HUES64 (cell line): Measurements from ENCODE around the gene C4orf46. TPM values are rescaled to one million over a fixed set of nuclear protein-coding genes. Genes with fewer than 3 reads are reported as not detected.
"Not testable (repeated sequence)": the region's sequence is repeated elsewhere in the genome, so short reads cannot be mapped to it uniquely, and the experiment has no call there.

Source experiments
- H3K27ac ChIP-seq: 2 replicates; pipeline ENCODE4 v1.7.0; 2013; ENCODE audit warnings: low read depth, low read length, inconsistent platforms
- H3K27me3 ChIP-seq: 2 replicates; pipeline ENCODE4 v1.6.1; 2013; ENCODE audit warnings: mild to moderate bottlenecking, low read length; ENCODE audit not compliant: insufficient read depth
- H3K36me3 ChIP-seq: 2 replicates; pipeline ENCODE4 v1.6.1; 2013; ENCODE audit warnings: mild to moderate bottlenecking, low read length; ENCODE audit not compliant: insufficient read depth
- H3K4me1 ChIP-seq: 2 replicates; pipeline ENCODE4 v1.6.1; 2013; ENCODE audit warnings: mild to moderate bottlenecking, low read length, moderate library complexity; ENCODE audit not compliant: insufficient read depth
- H3K4me3 ChIP-seq: 2 replicates; pipeline ENCODE4 v1.5.1; 2013; ENCODE audit warnings: mild to moderate bottlenecking, low read length, moderate library complexity
- H3K9ac ChIP-seq: 2 replicates; pipeline ENCODE4 v1.6.1; 2013; ENCODE audit warnings: mild to moderate bottlenecking, low read depth, low read length
- H3K9me3 ChIP-seq: 2 replicates; pipeline ENCODE4 v1.6.1; 2013; ENCODE audit warnings: low read depth, low read length; ENCODE audit not compliant: insufficient read depth
- WGBS: fragments of 150-250, 120-280 bp; methylation state at CpG from one replicate; pipeline ENCODE4 v1.1.7; 2013; ENCODE audit warnings: missing lambda C conversion rate; 5-methylcytosine and 5-hydroxymethylcytosine counted together
- polyA plus RNA-seq, 2 experiments: library from polyadenylated mRNA; stranded (reverse); fragments of 50-300 nt; gene quantifications; one replicate each; pipeline ENCODE4 v1.2.3, GENCODE V29; 2013

The C4orf46 gene
- 26.1 TPM for polyA plus RNA-seq (2013, experiment 1 of 2)
- 29.0 TPM for polyA plus RNA-seq (2013, experiment 2 of 2)

GRCh38 chr4:158671665-158671914 lies at the start of gene C4orf46:
Gene C4orf46 (minus strand): TSS chr4:158671887. CDS start chr4:158671801, 86 bp downstream.
- H3K27me3 ChIP-seq, result no peaks in the 10 kb centered on the region
- WGBS, result under 1% methylated on average over 20 of the region's 20 CpGs

GRCh38 chr4:158715802-158716201 lies 44.1 kb upstream of the C4orf46 start:
- no CpG with 5 or more reads among the region's 3 CpGs for WGBS
- Histone ChIP-seq H3K27ac (no peak overlapping the region), H3K27me3 (no peaks in the 10 kb centered on the region), H3K9ac (no peak overlapping the region), H3K4me3 (no peak overlapping the region), H3K9me3 (no peaks in the 10 kb centered on the region), H3K4me1 (no peaks in the 10 kb centered on the region), H3K36me3 (peaks cover 95% of the 10 kb centered on the region)

More at GRCh38 chr4:158671665-158671914, at the start of gene C4orf46:
- Histone ChIP-seq H3K27ac (peak within 1 kb of the TSS; percentile 91), H3K4me1 (peaks cover 5% of the 10 kb centered on the region), H3K9ac (peak within 1 kb of the TSS; percentile 88), H3K36me3 (peaks cover 23% of the 10 kb centered on the region), H3K4me3 (peak within 1 kb of the TSS; percentile 64), H3K9me3 (no peaks in the 10 kb centered on the region)

- H3K4me3 ChIP-seq, result no peak overlapping the region
- H3K4me1 ChIP-seq, result no peaks in the 10 kb centered on the region
- no peaks in the 10 kb centered on the region for H3K9me3 ChIP-seq
- 100% methylated on average over 1 of the region's 4 CpGs for WGBS
- no peak overlapping the region for H3K9ac ChIP-seq
- H3K36me3 ChIP-seq, result peaks cover 97% of the 10 kb centered on the region
- no peaks in the 10 kb centered on the region for H3K27me3 ChIP-seq
- no peak overlapping the region for H3K27ac ChIP-seq
Measured at GRCh38 chr4:158714937-158715336, 43.2 kb upstream of the C4orf46 start.

- H3K36me3 ChIP-seq, result peaks cover 97% of the 10 kb centered on the region
- not testable (repeated sequence) for H3K27me3 ChIP-seq, H3K4me1 ChIP-seq, H3K9me3 ChIP-seq, H3K9ac ChIP-seq, H3K27ac ChIP-seq, H3K4me3 ChIP-seq
- 92% methylated on average over 4 of the region's 4 CpGs for WGBS
Measured at GRCh38 chr4:158712622-158713021, 40.9 kb upstream of the C4orf46 start.

- Histone ChIP-seq H3K4me3 (no peak overlapping the region), H3K27ac (no peak overlapping the region), H3K36me3 (peaks cover 94% of the 10 kb centered on the region), H3K27me3 (no peaks in the 10 kb centered on the region), H3K4me1 (no peaks in the 10 kb centered on the region), H3K9ac (no peak overlapping the region), H3K9me3 (no peaks in the 10 kb centered on the region)
- WGBS, result no CpG with 5 or more reads among the region's 1 CpG
Measured at GRCh38 chr4:158710814-158711213, 39.1 kb upstream of the C4orf46 start.

- Histone ChIP-seq H3K4me3 (no peak overlapping the region), H3K27ac (no peak overlapping the region), H3K27me3 (no peaks in the 10 kb centered on the region), H3K9ac (no peak overlapping the region), H3K9me3 (no peaks in the 10 kb centered on the region), H3K36me3 (peaks cover 31% of the 10 kb centered on the region), H3K4me1 (no peaks in the 10 kb centered on the region)
- 84% methylated on average over 4 of the region's 4 CpGs for WGBS
Measured at GRCh38 chr4:158704274-158704673, 32.6 kb upstream of the C4orf46 start.

- 0 out of 2 replicates have a peak overlapping the region, but pooled peaks have one; percentile 30 for H3K9ac ChIP-seq
- no peaks in the 10 kb centered on the region for H3K36me3 ChIP-seq
- WGBS, result no CpG with 5 or more reads among the region's 1 CpG
- H3K27ac ChIP-seq, result peak overlapping the region; percentile 24; the same call in 1 of the 2 replicates
- no peaks in the 10 kb centered on the region for H3K27me3 ChIP-seq
- no peak overlapping the region for H3K4me3 ChIP-seq
- no peaks in the 10 kb centered on the region for H3K9me3 ChIP-seq
- peaks cover 9% of the 10 kb centered on the region for H3K4me1 ChIP-seq
Measured at GRCh38 chr4:158688813-158689212, 17.1 kb upstream of the C4orf46 start.

- no peak overlapping the region for H3K4me3 ChIP-seq
- no peak overlapping the region for H3K27ac ChIP-seq
- no peaks in the 10 kb centered on the region for H3K36me3 ChIP-seq
- H3K27me3 ChIP-seq, result no peaks in the 10 kb centered on the region
- H3K4me1 ChIP-seq, result peaks cover 5% of the 10 kb centered on the region; the same call in 1 of the 2 replicates
- no peaks in the 10 kb centered on the region for H3K9me3 ChIP-seq
- WGBS, result 88% methylated on average over 2 of the region's 2 CpGs
- H3K9ac ChIP-seq, result no peak overlapping the region
Measured at GRCh38 chr4:158682066-158682465, 10.4 kb upstream of the C4orf46 start.

- Histone ChIP-seq H3K9ac (no peak overlapping the region), H3K4me3 (no peak overlapping the region), H3K9me3 (no peaks in the 10 kb centered on the region), H3K4me1 (peaks cover 5% of the 10 kb centered on the region; the same call in 1 of the 2 replicates), H3K27ac (no peak overlapping the region), H3K36me3 (no peaks in the 10 kb centered on the region), H3K27me3 (no peaks in the 10 kb centered on the region)
- 100% methylated on average over 1 of the region's 1 CpG for WGBS
Measured at GRCh38 chr4:158681629-158682028, 9.9 kb upstream of the C4orf46 start.

- Histone ChIP-seq H3K27me3 (no peaks in the 10 kb centered on the region), H3K9ac (no peak overlapping the region), H3K4me1 (peaks cover 5% of the 10 kb centered on the region; the same call in 1 of the 2 replicates), H3K4me3 (no peak overlapping the region), H3K36me3 (no peaks in the 10 kb centered on the region), H3K9me3 (no peaks in the 10 kb centered on the region), H3K27ac (no peak overlapping the region)
- WGBS, result 98% methylated on average over 2 of the region's 2 CpGs
Measured at GRCh38 chr4:158678767-158679166, 7.1 kb upstream of the C4orf46 start.

GRCh38 chr4:158676076-158676475 lies 4.4 kb upstream of the C4orf46 start:
- no peak overlapping the region for H3K4me3 ChIP-seq
- H3K27me3 ChIP-seq, result no peaks in the 10 kb centered on the region
- no peaks in the 10 kb centered on the region for H3K36me3 ChIP-seq
- peaks cover 5% of the 10 kb centered on the region; the same call in 1 of the 2 replicates for H3K4me1 ChIP-seq
- H3K27ac ChIP-seq, result no peak overlapping the region
- 95% methylated on average over 5 of the region's 5 CpGs for WGBS
- H3K9ac ChIP-seq, result no peak overlapping the region
- H3K9me3 ChIP-seq, result no peaks in the 10 kb centered on the region

- H3K27me3 ChIP-seq, result no peaks in the 10 kb centered on the region
- no peak overlapping the region for H3K4me3 ChIP-seq
- no peak overlapping the region for H3K27ac ChIP-seq
- H3K9ac ChIP-seq, result no peak overlapping the region
- peaks cover 10% of the 10 kb centered on the region for H3K36me3 ChIP-seq
- peaks cover 5% of the 10 kb centered on the region for H3K4me1 ChIP-seq
- 92% methylated on average over 3 of the region's 3 CpGs for WGBS
- no peaks in the 10 kb centered on the region for H3K9me3 ChIP-seq
Measured at GRCh38 chr4:158673633-158674032, 1.9 kb upstream of the C4orf46 start.
